SW 1271 (cell line): Measurements from ENCODE around the gene A4GNT.
A peak's percentile ranks its signal among the peaks of the same experiment; 100 is the strongest.
"Not testable (repeated sequence)": the region's sequence is repeated elsewhere in the genome, so short reads cannot be mapped to it uniquely, and the experiment has no call there.

ENCODE experiments used
- DNase-seq, 2 experiments: peaks; one replicate each; lab custom pipeline; 2025; lab: John Stamatoyannopoulos, UW

The A4GNT gene

GRCh38 chr3:138118612-138119422 lies 13.4 kb downstream of the A4GNT start:
- DNase-seq, result peak; percentile 16 to 73

DNA sequence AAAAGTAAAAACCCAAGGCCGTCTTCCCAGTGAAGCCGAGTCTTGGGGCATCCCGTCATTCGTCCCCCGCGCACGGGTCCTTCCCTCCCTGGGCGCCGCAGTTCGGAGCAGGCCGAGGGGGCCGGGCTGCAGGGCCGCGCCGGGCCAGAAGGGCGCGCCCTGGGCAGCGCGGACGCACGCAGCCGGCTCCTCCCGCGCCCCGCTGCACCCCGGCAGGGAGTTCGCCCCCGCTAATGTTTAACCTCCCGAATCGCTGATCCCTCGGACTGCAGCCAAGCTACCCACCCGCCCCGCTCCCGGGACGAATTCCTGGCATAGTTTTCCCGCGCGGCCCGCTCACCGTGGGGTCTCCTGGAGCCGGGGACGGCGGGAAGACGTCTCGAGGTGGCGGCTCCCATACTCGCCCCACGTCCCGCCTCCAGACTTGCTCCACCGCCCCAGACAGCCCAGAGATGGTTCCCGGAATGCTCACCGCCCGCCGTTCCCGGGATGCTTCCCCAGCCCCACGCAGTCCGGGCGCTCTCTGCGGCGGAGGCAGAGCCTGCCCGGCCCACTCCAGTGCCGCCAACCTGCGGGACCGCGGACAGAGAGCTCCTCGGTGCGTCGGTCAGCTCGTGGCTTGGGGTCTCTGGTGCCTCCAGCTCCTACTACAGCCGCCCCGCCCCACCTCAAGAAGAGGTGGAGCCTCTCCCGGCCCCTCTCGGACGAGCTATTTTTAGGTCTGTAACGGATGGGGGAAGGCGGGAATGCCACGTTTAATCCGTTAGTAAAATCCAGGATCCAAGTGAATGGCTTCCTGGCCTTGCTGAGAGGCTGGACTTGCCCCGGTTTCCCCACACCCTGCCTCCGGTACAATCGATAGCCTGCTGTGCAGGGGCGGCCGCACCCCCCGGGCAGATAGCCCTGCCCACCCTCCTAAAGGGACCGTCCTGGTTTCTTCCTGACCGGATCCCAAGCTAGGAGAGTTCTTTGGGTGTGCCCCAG lies 16.9 kb downstream of the A4GNT start, which contains the start of gene DZIP1L:
Gene DZIP1L (minus strand): TSS at position 621 of the 984 bp plus-strand sequence. CDS start 11,637 bp downstream, outside the sequence.
- peak; percentile 58 to 89 for DNase-seq

DNA sequence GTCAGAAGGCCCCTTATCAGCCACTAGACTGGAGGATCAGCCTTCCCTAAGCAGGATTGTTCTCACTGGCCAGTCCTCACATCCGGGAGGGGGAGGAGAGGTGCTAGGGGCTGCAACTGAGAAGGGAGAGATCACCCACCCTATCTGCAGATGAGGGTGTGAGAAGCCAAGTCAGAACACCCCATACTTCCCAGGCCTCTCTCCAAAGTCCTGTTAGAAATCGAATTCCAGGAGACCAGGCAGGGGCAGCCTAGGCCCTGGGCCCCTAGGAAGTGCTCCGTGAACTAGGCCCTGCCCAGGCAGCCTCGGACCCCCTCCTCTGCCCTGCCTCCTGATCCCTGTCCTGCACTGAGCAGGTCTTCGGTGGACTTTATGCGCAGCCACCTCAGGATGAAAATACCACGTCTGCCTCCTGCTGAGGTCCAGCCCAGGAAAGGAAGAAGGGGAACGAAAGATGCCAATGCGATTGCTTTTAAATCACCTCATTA lies 17.7 kb downstream of the A4GNT start:
- DNase-seq, result no peak

GRCh38 chr3:138113326-138113725 lies 18.9 kb downstream of the A4GNT start:
- DNase-seq, result no peak

DNA sequence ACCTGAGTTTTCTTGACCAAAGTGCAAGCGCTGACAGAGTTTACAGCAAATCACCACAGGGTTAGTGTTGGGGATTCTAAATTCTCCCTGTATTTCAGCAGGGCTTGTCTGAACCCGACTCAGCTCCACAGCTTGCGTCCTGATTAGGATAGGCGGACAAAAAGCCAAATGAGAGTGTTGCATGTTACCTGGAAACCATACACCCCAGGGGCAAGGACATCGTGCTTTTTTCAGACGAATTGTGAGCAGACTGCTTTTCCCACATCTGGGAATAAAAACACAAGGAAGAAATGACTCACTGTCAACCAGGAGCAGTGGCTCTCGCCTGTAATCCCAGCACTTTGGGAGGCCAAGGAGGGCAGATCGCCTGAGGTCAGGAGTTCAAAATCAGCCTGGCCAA lies 19.8 kb downstream of the A4GNT start:
- no peak for DNase-seq

DNA sequence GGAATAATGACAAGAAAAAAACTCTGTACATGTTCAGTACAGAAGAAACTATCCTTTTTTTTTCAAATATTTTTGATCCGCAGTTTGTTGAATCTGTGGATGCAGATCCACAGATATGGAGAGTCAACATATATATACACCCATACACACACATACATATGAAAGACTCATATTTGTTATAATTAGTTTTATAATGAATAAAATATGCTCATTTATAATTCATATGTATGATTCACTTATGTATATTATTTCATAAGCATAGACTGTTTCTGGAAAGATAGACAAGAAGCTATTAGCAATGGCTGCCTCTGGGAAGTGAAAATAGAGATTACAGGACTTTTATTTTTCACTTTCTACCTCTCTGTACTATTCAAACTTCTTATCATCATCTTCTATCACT lies 26.6 kb downstream of the A4GNT start:
- no peak for DNase-seq

DNA sequence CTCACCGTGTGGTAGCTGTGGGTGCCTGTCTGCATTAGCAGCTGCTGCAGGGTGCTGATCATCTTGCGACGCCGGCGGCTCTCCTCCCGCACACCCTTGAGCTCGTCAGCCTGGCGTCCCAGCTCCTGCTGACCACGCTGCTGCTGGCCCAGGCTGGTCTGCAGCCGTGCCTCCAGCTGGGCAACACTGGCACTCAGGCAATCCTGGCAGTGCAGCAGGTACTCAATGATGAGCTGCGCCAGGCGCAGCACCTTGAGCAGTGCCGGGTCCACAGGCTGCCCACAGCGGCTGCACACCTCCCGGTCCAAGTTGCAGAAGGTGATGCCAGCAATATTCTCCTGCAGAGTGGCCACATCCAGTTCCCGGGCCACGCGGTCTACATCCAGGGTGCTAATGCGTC lies 28.7 kb downstream of the A4GNT start:
- DNase-seq, result no peak

DNA sequence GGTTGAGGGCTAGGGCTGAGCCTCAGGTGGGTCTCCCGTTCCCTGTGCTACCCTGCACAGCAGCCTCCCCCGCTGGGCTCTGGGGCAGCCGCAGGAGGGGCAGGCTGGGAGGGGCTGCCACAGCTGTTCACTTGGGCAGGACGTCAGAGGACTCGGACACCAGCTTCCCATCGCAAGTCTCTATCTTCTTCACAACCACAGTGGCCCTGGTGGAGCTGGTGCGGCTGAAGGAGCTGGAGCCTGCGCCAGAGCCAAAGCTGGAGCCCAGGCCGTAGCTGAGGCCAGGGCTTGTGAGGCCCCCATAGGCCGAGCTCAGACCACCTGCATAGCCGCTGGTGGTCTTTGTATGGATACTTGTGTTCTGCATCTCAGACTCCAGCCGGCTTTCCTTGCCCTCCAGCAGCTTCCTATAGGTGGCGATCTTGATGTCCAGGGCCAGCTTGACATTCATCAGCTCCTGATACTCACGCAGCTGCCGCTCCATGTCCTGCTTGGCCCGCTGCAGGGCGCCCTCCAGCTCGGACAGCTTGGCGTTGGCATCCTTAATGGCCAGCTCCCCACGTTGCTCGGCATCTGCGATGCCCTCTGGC lies 30.7 kb downstream of the A4GNT start:
- not testable (repeated sequence) for DNase-seq

DNA sequence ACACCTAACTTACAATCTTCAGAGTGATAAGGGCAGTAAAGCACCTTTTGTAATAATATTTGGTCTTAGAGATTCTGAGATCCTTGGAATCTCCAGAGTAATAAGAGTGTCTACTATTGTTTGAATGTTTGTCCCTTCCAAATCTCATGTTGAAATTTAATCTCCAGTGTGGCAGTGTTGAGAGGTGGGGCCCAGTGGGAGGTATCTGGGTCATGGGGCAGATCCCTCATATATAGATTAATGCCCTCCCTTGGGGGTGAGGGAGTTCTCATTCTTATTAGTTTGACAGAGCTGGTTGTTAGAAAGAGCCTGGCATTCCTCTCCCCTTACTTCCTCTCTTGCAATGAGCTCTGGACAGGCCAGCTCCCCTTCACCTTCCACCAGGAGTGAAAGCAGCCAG lies 32.8 kb downstream of the A4GNT start:
- DNase-seq, result no peak

- no peak for DNase-seq
Measured at GRCh38 chr3:138097192-138098172, 34.7 kb downstream of the A4GNT start.

GRCh38 chr3:138093721-138094120 lies 38.5 kb downstream of the A4GNT start:
- DNase-seq, result no peak

- DNase-seq, result no peak
Measured at GRCh38 chr3:138092023-138092422, 40.2 kb downstream of the A4GNT start.

- no peak for DNase-seq
Measured at GRCh38 chr3:138089091-138089490, 43.1 kb downstream of the A4GNT start.

GRCh38 chr3:138085745-138086144 lies 46.4 kb downstream of the A4GNT start:
- not testable (repeated sequence) for DNase-seq

GRCh38 chr3:138084196-138084595 lies 48.0 kb downstream of the A4GNT start:
- no peak for DNase-seq

GRCh38 chr3:138082992-138083386 lies 49.2 kb downstream of the A4GNT start:
- DNase-seq, result no peak

DNA sequence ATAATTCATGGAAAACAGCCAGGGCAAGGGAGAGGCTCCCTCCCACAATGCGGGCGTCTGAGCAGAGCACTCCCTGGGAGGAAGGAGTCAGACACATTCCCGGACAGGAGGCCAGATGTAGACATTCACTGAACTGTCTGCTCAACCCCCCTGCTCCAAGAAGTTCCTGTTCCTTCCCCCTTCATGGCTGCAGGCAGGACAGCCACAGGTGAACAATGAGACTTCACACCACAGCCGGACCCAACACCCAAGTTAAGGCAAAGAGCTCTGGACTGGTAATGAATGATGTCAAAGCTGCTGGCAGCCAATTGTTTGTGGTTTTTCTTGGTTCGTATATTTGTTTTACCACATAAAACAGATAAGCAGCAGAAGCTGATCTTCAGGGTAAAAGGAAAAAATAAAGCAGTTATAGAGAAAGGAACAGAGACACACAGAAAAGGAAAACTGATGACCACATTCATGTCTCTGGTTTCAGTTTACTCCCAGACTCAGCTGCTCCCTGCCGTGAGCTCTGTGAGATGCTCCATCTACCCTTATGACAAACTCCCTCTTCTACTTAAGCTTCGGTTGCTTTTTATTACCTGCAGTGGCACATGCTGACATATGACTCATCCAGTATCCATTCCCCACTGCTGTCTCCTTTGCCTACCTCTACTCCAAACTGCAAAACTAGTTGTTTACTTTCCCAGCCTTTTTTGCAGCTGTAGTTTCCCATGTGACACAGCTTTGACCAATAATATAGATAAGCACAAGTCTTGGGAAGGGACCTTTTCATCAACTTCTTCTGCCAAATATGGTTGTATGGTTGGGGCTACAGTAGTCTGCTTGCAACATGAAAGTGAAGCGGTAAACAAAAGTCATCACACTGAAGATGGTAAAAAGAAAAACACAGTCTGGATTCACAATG lies 49.9 kb downstream of the A4GNT start:
- no peak for DNase-seq

- no peak for DNase-seq
Measured at GRCh38 chr3:138081371-138082084, 50.7 kb downstream of the A4GNT start.

- DNase-seq, result no peak
Measured at GRCh38 chr3:138079901-138080300, 52.3 kb downstream of the A4GNT start.
